Measurements from ENCODE around the gene APOC3. TPM values are rescaled to one million over a fixed set of nuclear protein-coding genes. Genes with fewer than 3 reads are reported as not detected.

The APOC3 gene
- polyA plus RNA-seq, 4 donors, result 273 to 10,182 (median 3,455) TPM

DNA sequence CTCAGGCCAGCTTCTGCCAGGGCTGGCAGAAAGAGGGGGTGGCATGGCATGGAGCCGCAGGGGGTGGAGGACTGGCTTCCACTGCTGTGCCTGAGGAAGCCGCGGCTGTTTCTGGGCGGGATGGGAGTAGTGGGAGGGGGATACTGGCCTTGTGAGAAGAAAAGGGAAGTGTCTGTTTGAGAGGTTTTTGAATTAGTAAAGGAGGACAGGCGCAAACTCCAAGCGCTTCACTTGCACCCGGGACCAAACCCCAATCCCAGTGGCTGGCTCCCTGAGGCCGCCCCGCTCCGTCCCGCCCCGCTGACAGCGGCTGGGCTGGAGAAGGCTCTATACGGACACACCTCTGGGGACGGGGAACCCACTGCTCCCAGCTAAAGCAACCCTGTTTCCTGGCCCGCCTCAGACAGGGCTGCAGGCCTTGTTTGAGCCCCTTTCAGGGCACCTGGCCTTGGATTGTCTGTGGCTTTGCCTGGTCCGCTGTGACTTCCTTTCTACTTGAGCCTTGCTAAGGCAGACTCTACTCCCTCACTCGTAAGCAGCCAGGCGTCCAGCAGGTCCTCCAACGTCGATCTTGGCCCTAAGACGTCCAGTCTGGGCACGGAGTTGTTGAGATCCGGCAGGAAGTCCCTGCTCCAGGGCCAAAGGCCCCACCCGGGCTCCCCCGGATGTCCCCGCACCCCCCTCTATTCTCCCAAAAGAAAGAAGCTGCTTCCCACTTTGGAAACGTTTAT is 5.5 kb downstream of the APOC3 start:
- Histone ChIP-seq H3K4me3 (ENCODE audit: low read depth in 1 of 3, low read length in 3 of 3) (peak overlapping the region in 2 of 3 donors; percentile 53 to 69), H3K36me3 (ENCODE audit: control insufficient read depth in 3 of 3, insufficient read depth in 2 of 3, low read depth in 1 of 3, low read length in 3 of 3) (peaks cover 0 to 51% (median 0%) of the 10 kb centered on the region in 3 donors)

DNA sequence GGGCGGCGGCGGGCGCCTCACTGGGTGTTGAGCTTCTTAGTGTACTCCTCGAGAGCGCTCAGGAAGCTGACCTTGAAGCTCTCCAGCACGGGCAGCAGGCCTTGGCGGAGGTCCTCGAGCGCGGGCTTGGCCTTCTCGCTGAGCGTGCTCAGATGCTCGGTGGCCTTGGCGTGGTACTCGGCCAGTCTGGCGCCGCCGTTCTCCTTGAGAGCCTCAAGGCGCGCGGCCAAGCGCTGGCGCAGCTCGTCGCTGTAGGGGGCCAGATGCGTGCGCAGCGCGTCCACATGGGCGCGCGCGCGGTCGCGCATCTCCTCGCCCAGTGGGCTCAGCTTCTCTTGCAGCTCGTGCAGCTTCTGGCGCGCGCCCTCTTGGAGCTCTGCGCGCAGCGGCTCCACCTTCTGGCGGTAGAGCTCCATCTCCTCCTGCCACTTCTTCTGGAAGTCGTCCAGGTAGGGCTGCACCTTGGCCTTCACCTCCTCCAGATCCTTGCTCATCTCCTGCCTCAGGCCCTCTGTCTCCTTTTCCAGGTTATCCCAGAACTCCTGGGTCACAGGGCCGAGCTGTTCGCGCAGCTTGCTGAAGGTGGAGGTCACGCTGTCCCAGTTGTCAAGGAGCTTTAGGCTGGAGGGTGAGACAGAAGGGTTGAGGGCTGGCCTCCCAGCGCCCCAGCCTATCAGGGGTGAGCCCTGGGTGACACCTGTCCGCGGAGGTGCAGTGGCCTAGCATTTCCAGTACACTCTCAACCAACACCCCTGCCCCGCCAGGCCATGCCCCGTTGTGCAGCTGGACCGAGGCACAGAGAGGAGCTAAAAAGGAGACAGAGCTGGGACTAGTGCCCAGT is 6.3 kb downstream of the APOC3 start:
- Histone ChIP-seq H3K9me3 (ENCODE audit: control insufficient read depth in 2 of 2, insufficient read depth in 1 of 2, low read depth in 1 of 2, low read length in 1 of 2) (no peaks in the 10 kb centered on the region), H3K27ac (ENCODE audit: low read depth in 1 of 3, low read length in 2 of 3) (peak overlapping the region; percentile 75 to 94 (median 93)), H3K4me1 (ENCODE audit: control insufficient read depth in 3 of 3, insufficient read depth in 2 of 3, low read depth in 1 of 3, low read length in 2 of 3) (peaks cover 0 to 74% (median 5%) of the 10 kb centered on the region in 3 donors), H3K36me3 (ENCODE audit: control insufficient read depth in 3 of 3, insufficient read depth in 2 of 3, low read depth in 1 of 3, low read length in 3 of 3) (peaks cover 0 to 51% (median 0%) of the 10 kb centered on the region in 3 donors), H3K4me3 (ENCODE audit: low read depth in 1 of 3, low read length in 3 of 3) (peak overlapping the region in 2 of 3 donors; percentile 53 to 69), H3K27me3 (ENCODE audit: control insufficient read depth in 3 of 3, insufficient read depth in 3 of 3, low read length in 3 of 3) (no peaks in the 10 kb centered on the region)
- 13 to 20% (median 16%) methylated on average over 50 to 57 of the region's 57 CpGs for WGBS, 3 donors
- FAIRE-seq (no peak), DNase-seq (peak; percentile 93 to 94)

More for the DNA sequence above, 5.5 kb downstream of the APOC3 start:
- Histone ChIP-seq H3K27ac (ENCODE audit: low read depth in 1 of 3, low read length in 2 of 3) (peak overlapping the region; percentile 75 to 94 (median 93)), H3K4me1 (ENCODE audit: control insufficient read depth in 3 of 3, insufficient read depth in 2 of 3, low read depth in 1 of 3, low read length in 2 of 3) (peaks cover 0 to 74% (median 5%) of the 10 kb centered on the region in 3 donors), H3K27me3 (ENCODE audit: control insufficient read depth in 3 of 3, insufficient read depth in 3 of 3, low read length in 3 of 3) (no peaks in the 10 kb centered on the region), H3K9me3 (ENCODE audit: control insufficient read depth in 2 of 2, insufficient read depth in 1 of 2, low read depth in 1 of 2, low read length in 1 of 2) (no peaks in the 10 kb centered on the region)
- FAIRE-seq (no peak), DNase-seq (peak in 1 of 2 donors; percentile 55)
- WGBS, 3 donors, result 45 to 80% (median 68%) methylated on average over 27 to 28 of the region's 28 CpGs

DNA sequence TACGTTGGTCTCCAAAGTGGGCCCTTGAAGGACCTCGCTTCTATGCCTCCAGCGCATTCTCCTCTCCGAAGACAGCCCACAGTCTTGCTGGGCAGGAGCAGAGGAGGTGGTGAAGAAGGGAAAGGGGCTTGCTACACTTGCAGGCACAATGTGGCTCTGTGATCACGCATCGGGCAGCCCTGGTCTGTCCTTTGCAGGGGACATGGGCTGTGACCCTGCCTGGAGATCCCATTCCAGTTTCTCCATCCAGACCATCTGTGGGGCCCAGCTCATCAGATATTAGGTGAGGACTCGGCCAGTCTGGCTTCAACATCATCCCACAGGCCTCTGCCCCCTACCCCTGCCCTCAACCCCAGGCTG is 6.9 kb downstream of the APOC3 start:
- H3K4me3 ChIP-seq (ENCODE audit: low read depth in 1 of 3, low read length in 3 of 3), result peak overlapping the region in 2 of 3 donors; percentile 53 to 69
- H3K27me3 ChIP-seq (ENCODE audit: control insufficient read depth in 3 of 3, insufficient read depth in 3 of 3, low read length in 3 of 3), result no peaks in the 10 kb centered on the region
- WGBS, 3 donors, result 87 to 95% (median 89%) methylated on average over 7 of the region's 7 CpGs
- H3K9me3 ChIP-seq (ENCODE audit: control insufficient read depth in 2 of 2, insufficient read depth in 1 of 2, low read depth in 1 of 2, low read length in 1 of 2), result no peaks in the 10 kb centered on the region
- FAIRE-seq (no peak), DNase-seq (no peak)
- peaks cover 0 to 77% (median 5%) of the 10 kb centered on the region in 3 donors for H3K4me1 ChIP-seq (ENCODE audit: control insufficient read depth in 3 of 3, insufficient read depth in 2 of 3, low read depth in 1 of 3, low read length in 2 of 3)
- peaks cover 0 to 50% (median 0%) of the 10 kb centered on the region in 3 donors for H3K36me3 ChIP-seq (ENCODE audit: control insufficient read depth in 3 of 3, insufficient read depth in 2 of 3, low read depth in 1 of 3, low read length in 3 of 3)
- H3K27ac ChIP-seq (ENCODE audit: low read depth in 1 of 3, low read length in 2 of 3), result peak overlapping the region; percentile 75 to 94 (median 93)

DNA sequence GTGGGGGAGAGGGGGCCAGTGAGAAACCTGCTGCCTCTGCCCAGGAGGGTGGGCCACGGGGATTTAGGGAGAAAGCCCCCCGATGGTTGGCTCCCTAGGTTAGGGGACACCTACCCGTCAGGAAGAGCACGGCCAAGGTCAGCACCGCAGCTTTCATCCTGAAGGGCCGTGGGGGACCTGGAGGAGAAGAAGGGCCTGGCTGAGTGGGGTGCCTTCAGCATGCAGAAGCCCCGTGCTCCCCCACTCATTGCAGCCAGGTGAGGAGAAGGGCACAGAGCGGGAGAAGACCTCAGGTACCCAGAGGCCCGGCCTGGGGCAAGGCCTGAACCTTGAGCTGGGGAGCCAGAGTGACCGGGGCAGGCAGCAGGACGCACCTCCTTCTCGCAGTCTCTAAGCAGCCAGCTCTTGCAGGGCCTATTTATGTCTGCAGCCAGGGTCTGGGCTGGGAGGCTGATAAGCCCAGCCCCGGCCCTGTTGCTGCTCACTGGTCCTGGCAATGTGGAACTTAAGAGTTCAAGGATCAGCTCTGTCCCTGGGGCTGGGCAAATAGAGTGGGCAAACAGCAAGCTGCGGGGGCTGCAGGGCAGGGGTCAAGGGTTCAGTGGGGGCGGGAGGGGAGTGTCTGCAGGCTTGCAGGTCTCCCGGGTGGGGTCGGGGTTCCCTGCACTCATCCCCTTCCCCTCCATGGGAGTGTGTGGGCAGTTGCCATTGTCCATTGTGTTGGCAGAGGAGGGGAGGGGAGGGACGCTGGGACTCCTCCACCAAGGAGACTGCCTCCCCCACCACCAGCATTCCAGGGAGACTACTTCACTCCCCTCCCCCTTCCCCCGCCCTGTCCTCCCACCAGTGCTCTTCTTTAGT is 7.8 kb downstream of the APOC3 start, which contains the start of gene APOA1:
Gene APOA1 (minus strand): TSS at position 392 of the 861 bp plus-strand sequence. CDS start 235 bp downstream, at position 157.
- Histone ChIP-seq H3K36me3 (ENCODE audit: control insufficient read depth in 3 of 3, insufficient read depth in 2 of 3, low read depth in 1 of 3, low read length in 3 of 3) (peaks cover 0 to 42% (median 0%) of the 10 kb centered on the region in 3 donors), H3K4me3 (ENCODE audit: low read depth in 1 of 3, low read length in 3 of 3) (peak within 1 kb of the TSS in 2 of 3 donors; percentile 53 to 69), H3K9me3 (ENCODE audit: control insufficient read depth in 2 of 2, insufficient read depth in 1 of 2, low read depth in 1 of 2, low read length in 1 of 2) (no peaks in the 10 kb centered on the region), H3K27me3 (ENCODE audit: control insufficient read depth in 3 of 3, insufficient read depth in 3 of 3, low read length in 3 of 3) (no peaks in the 10 kb centered on the region), H3K27ac (ENCODE audit: low read depth in 1 of 3, low read length in 2 of 3) (peak within 1 kb of the TSS; percentile 75 to 94 (median 93)), H3K4me1 (ENCODE audit: control insufficient read depth in 3 of 3, insufficient read depth in 2 of 3, low read depth in 1 of 3, low read length in 2 of 3) (peaks cover 0 to 74% (median 4%) of the 10 kb centered on the region in 3 donors)
- DNase-seq (peak; percentile 75 to 84), FAIRE-seq (no peak)
- WGBS, 3 donors, result 46 to 70% (median 56%) methylated on average over 16 to 19 of the region's 19 CpGs

DNA sequence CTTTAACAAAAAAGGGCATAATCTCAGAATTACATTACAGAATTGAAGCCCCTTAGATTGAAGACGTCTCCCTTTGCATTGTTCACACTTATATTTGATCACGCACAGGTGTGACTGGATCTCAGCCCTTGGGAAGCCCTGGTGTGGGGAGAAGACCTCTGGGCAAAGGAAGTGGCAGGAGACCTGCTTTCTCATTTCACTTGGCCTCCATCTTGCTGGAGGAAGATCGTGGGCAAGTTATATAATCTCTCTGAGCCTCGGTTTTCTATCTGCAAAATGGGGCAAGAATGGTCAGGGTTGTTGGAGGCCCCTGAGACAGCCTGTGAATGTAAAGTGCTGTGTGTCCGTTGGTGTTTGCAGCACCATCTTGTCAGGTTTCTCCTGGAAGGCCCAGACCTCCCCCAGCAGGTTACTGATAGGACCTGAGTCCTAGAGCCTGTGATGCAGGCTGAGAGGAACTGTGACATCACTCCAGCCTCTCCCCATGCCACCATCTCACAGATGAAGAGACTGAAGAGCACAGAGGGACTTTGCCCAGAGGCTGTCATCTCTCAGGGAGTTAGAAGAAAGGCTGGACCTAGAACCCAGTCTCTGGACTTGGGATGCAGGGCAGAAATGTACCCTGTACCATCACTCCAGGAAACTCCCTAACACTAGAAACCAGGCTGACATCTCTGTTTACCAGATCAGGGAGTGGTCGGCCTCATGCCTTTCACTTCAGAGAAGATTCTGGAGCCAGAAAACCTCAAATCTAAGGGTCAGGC is 8.8 kb downstream of the APOC3 start:
- 74 to 84% (median 83%) methylated on average over 6 of the region's 6 CpGs for WGBS, 3 donors
- Histone ChIP-seq H3K36me3 (ENCODE audit: control insufficient read depth in 3 of 3, insufficient read depth in 2 of 3, low read depth in 1 of 3, low read length in 3 of 3) (peaks cover 0 to 33% (median 0%) of the 10 kb centered on the region in 3 donors), H3K4me3 (ENCODE audit: low read depth in 1 of 3, low read length in 3 of 3) (no peak overlapping the region), H3K27me3 (ENCODE audit: control insufficient read depth in 3 of 3, insufficient read depth in 3 of 3, low read length in 3 of 3) (no peaks in the 10 kb centered on the region), H3K4me1 (ENCODE audit: control insufficient read depth in 3 of 3, insufficient read depth in 2 of 3, low read depth in 1 of 3, low read length in 2 of 3) (peaks cover 0 to 80% (median 4%) of the 10 kb centered on the region in 3 donors), H3K27ac (ENCODE audit: low read depth in 1 of 3, low read length in 2 of 3) (peak overlapping the region in 2 of 3 donors; percentile 93 to 94), H3K9me3 (ENCODE audit: control insufficient read depth in 2 of 2, insufficient read depth in 1 of 2, low read depth in 1 of 2, low read length in 1 of 2) (no peaks in the 10 kb centered on the region)
- peak; percentile 76 to 91 for DNase-seq
- FAIRE-seq, result no peak

DNA sequence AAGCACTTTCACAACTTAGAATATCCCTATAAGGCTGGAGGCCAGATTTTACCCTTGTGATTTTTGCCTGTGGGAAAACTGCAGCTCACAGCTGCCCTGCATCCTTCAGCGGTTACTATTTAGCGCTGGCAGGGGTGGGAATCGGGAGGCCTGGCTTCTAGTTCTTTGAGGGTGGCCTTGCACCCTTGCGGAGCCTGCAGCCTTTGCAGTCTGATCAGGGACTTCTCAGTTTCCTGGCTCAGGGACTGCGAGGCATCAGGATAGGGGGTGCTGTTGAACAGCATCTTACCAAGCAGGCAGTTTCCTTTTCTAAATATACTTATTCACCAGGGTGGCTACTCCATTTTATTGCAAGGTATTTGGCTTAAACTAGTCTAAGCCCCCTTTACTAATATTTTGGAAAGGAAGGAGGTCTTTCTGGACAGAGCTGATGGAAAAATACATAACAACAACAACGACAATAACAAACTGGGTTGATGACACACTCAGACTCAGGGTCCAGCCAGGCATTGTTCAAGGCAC is 10.6 kb downstream of the APOC3 start:
- FAIRE-seq, result no peak
- WGBS, 3 donors, result 67 to 77% (median 77%) methylated on average over 6 of the region's 6 CpGs
- DNase-seq, result peak in 1 of 2 donors; percentile 15
- Histone ChIP-seq H3K9me3 (ENCODE audit: control insufficient read depth in 2 of 2, insufficient read depth in 1 of 2, low read depth in 1 of 2, low read length in 1 of 2) (no peaks in the 10 kb centered on the region), H3K4me1 (ENCODE audit: control insufficient read depth in 3 of 3, insufficient read depth in 2 of 3, low read depth in 1 of 3, low read length in 2 of 3) (peaks cover 0 to 78% (median 4%) of the 10 kb centered on the region in 3 donors), H3K27me3 (ENCODE audit: control insufficient read depth in 3 of 3, insufficient read depth in 3 of 3, low read length in 3 of 3) (no peaks in the 10 kb centered on the region), H3K4me3 (ENCODE audit: low read depth in 1 of 3, low read length in 3 of 3) (no peak overlapping the region), H3K36me3 (ENCODE audit: control insufficient read depth in 3 of 3, insufficient read depth in 2 of 3, low read depth in 1 of 3, low read length in 3 of 3) (peaks cover 2 to 31% (median 7%) of the 10 kb centered on the region in 3 donors), H3K27ac (ENCODE audit: low read depth in 1 of 3, low read length in 2 of 3) (peak overlapping the region in 1 of 3 donors; percentile 49)

DNA sequence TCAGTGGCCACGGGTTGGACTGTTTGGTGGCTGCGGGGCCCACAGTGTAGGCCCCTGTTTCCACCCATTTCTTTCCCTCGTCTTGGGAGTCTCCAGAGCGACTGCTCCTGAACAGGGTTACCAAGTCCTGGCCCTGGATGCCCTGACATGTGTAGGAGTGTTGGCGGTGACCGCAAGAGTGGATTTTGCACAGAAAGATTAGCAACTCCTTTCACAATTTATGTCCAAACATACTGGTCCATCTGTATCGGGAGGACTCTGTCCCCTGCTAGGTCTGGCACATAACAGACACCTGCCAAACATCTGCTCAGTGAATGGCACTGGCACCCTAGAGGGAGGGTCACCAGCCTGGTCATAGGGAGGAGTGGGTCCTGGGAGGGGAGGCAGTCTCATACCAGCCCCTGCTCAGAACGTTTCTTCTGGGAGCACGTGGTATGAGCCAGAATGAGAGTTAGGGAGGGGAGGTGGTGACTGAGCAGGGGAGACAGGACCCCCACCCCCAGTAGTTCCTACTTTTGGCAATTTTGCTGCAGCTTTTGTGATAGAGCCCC is 11.1 kb downstream of the APOC3 start:
- FAIRE-seq, result no peak
- Histone ChIP-seq H3K36me3 (ENCODE audit: control insufficient read depth in 3 of 3, insufficient read depth in 2 of 3, low read depth in 1 of 3, low read length in 3 of 3) (peaks cover 2 to 26% (median 10%) of the 10 kb centered on the region in 3 donors), H3K4me3 (ENCODE audit: low read depth in 1 of 3, low read length in 3 of 3) (no peak overlapping the region), H3K4me1 (ENCODE audit: control insufficient read depth in 3 of 3, insufficient read depth in 2 of 3, low read depth in 1 of 3, low read length in 2 of 3) (peaks cover 0 to 73% (median 4%) of the 10 kb centered on the region in 3 donors), H3K9me3 (ENCODE audit: control insufficient read depth in 2 of 2, insufficient read depth in 1 of 2, low read depth in 1 of 2, low read length in 1 of 2) (no peaks in the 10 kb centered on the region), H3K27ac (ENCODE audit: low read depth in 1 of 3, low read length in 2 of 3) (peak overlapping the region in 1 of 3 donors; percentile 49), H3K27me3 (ENCODE audit: control insufficient read depth in 3 of 3, insufficient read depth in 3 of 3, low read length in 3 of 3) (no peaks in the 10 kb centered on the region)
- 38 to 74% (median 51%) methylated on average over 9 of the region's 9 CpGs for whole genome bisulfite sequencing, 3 donors
- DNase-seq, result peak in 1 of 2 donors; percentile 12

Data from small intestine (tissue), 7 donors.